ENCODE results near the gene FXYD2.

The FXYD2 gene

DNA sequence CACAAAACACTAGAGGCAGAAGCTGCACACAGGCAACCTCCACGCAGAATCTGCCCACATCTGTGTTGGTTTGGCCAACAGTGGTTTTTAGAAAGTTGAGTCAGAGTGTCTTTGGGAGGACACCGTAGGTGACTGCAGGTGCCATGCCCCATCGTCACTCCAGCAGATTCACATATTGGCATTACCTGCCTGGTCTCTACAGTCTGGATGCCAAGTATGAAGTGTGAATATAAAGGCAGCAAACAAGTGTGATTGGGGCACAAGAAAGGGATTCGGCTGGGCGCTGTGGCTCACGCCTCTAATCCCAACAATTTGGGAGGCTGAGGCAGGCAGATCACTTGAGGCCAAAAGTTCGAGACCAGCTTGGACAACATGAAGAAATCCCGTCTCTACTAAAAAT is 11.0 kb upstream of the FXYD2 start:
- DNase-seq (ENCODE audit: low read depth): no peak

GRCh38 chr11:117834838-117835443 is 10.4 kb upstream of the FXYD2 start:
- no peak for DNase-seq (ENCODE audit: low read depth)

DNA sequence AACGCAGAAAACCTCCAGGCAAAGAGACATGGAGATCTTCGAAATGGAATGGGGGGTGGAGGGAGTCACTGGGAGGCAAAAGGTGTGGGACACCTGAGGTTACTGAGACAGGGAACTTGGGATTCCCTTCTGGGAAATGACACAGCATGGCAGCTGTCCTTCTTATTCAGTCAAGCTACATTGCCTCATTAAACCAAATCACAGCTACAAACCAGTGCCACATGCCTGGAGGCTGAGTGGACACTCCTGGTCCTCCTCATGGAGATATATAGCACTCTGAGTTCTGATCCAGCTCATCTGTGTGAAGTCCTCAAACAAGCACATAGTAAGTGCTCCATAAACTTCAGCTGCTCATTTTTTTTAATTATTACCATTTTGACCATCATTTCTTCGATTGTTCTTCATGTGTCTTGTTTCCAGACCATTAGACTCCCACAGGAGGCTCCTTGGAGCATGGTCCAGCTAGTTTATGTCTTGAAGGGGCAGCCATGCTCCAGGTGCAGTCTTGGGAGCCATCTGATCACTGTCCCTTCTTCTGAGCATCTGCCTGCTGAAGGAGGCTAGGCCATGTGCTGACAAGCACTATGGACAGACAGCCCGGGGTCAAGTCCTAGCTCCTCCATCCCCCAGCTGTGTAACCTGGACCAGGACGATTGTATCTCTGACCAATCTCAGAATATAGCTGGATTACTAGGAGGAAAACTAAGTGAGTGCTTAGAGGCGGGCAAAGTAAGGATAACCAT is 9.7 kb upstream of the FXYD2 start:
- DNase-seq (ENCODE audit: low read depth): no peak

GRCh38 chr11:117833401-117833891 is 8.9 kb upstream of the FXYD2 start:
- DNase-seq (ENCODE audit: low read depth): no peak

DNA sequence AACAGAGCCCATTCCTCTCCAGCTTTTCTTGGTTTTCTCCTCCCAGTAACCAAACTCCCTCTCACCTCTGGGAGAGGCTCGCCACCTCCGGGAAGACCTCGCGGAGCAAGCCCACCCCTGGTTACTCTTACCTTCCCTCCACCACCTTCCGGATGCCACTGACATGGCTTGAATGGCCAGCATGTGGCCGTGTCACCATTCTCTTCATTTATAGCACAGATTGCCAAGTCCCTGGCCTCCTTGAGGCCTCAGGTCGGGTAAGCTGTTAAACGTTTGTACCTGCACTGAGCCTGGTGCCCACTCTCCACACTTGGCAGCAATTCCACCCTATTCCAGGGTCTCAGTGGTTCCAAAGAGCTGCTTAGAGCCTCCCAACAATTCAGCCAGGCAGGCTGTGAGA is 8.0 kb upstream of the FXYD2 start:
- DNase-seq (ENCODE audit: low read depth): no peak

- DNase-seq (ENCODE audit: low read depth): no peak
These were observed 7.3 kb upstream of the FXYD2 start for GRCh38 chr11:117831661-117832415.

- DNase-seq (ENCODE audit: low read depth): no peak
These were observed 6.3 kb upstream of the FXYD2 start for GRCh38 chr11:117830674-117831351.

- no peak for DNase-seq (ENCODE audit: low read depth)
These were observed 5.5 kb upstream of the FXYD2 start for GRCh38 chr11:117830072-117830471.

DNA sequence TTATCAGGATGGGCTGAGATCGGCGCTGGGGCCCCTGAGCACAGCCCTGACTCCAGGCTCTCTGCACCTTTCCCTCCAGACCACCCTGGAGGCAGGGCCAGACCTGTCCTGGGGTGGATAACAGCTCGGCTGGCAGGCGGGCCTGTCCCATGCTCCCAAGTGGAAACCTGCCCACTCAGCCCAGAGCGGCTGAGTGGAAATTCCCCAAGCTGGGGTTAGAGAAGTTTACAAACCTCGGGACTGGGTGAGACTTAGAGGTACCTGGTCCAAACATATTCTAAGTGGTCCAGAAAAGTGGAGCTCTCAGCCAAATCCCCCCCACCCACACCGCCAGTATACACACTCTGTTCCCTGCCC is 4.8 kb upstream of the FXYD2 start:
- no peak for DNase-seq (ENCODE audit: low read depth)

DNA sequence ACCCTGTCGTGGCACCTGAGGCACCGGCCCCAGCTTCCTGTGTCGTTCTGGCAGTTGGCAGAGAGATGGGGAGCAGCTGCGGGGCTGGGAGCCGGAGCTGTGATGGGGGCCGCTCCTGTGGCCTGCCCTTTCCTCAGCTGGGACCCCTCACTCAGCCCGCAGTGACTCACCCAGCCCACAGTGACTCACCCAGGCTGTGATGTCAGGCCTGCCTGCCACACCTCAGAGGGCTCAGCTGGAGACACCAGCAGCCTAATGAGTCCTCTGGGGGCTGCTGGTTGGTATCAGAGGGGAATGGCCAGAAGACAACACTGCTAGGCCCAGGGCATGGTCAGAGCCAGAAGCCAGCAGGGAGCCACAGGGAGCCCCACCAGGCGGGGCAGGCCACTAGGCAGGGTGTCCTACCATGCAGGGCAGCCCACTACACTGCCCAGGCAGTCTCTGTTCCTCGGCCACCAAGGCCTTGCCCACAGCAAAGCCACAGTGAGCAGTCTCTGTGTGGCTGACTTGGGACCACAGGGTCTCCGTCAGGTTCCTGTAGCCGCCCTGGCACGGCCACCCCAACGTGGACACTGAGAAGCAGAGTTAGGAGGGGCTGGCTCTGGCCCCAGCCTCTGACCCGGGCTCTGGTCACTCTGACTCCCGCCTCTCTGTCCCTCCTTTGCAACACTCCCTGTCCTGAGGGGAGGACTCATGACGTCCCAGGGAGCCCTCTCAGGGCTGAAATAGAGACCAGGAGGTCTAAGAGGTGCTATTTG is 4.2 kb upstream of the FXYD2 start:
- no peak for DNase-seq (ENCODE audit: low read depth)

- DNase-seq (ENCODE audit: low read depth): no peak
These were observed 3.3 kb upstream of the FXYD2 start for GRCh38 chr11:117827521-117828511.

- DNase-seq (ENCODE audit: low read depth): no peak
These were observed 2.3 kb upstream of the FXYD2 start for GRCh38 chr11:117826832-117827231.

GRCh38 chr11:117826190-117826570 is 1.6 kb upstream of the FXYD2 start:
- no peak for DNase-seq (ENCODE audit: low read depth)

DNA sequence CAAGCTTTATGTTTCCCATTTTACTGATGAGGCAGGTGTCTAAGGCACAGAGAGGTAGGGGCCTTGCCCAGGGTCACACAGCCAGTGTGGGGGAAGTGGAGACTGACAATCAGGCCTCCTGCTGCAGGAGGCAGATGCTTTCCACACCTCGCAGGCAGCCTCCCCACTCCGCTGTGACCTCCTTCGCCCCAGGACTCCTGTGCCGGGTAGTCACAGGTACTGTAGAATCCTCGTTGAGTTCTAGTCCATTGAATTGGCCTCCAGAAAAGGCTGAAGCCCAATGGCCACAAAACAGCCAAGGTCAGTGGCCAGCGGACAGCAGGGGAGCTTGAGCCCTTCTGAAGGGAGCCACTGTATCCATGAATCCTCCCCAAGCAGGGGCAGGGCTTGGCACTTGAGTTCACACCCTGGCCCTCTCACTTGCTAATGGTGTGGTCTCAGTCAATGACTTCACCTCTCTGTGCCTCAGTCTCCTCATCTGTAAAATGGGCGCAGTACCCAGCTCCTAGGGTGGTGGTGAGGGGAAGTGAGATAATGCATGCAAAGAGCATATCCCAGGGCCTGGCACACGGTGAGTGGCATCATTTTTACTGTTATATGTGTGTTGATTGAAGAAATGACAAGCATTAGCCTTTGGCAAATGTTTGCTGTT is 1.1 kb upstream of the FXYD2 start:
- no peak for DNase-seq (ENCODE audit: low read depth)

GRCh38 chr11:117823946-117824420 is 561 bp downstream of the FXYD2 start:
- no peak for DNase-seq (ENCODE audit: low read depth)

GRCh38 chr11:117823294-117823945 is 1.1 kb downstream of the FXYD2 start:
- no peak for DNase-seq (ENCODE audit: low read depth)

- DNase-seq (ENCODE audit: low read depth): no peak
These were observed 2.2 kb downstream of the FXYD2 start for GRCh38 chr11:117822074-117823033.

GRCh38 chr11:117821431-117821830 is 3.1 kb downstream of the FXYD2 start:
- no peak for DNase-seq (ENCODE audit: low read depth)
